HG02870 (cell line): ENCODE measurements around the gene SLC9C2.
"Not testable (repeated sequence)": the region's sequence is repeated elsewhere in the genome, so short reads cannot be mapped to it uniquely, and the experiment has no call there.

Experiments
- ATAC-seq: cut with Tn5 transposase; IDR thresholded peaks from one replicate; pipeline ENCODE4 v1.9.1; 2021; ENCODE audit warnings: mild to moderate bottlenecking, moderate library complexity; ENCODE audit not compliant: unreplicated experiment

SLC9C2 gene

DNA sequence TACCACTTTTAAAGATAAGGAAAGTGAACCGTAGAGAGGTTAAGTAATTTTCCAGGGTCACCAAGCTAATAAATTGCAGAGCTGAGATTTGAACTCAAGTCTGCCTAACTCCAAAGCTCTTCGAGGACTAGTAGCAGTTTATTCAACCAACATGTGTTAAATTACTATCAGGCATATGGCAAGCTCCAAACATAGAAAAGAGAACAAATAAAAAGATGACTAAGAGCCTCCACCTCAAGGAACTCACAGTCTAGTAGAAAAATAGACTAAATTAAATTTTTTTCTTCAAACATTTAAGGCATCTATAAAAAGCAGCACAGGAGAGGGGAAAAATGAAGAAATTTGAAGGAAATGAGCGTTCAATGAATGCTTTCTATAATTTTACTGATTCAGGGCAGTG lies 22.2 kb downstream of the SLC9C2 start:
- ATAC-seq = no peak

GRCh38 chr1:173580071-173580470 lies 22.8 kb downstream of the SLC9C2 start:
- ATAC-seq = no peak

DNA sequence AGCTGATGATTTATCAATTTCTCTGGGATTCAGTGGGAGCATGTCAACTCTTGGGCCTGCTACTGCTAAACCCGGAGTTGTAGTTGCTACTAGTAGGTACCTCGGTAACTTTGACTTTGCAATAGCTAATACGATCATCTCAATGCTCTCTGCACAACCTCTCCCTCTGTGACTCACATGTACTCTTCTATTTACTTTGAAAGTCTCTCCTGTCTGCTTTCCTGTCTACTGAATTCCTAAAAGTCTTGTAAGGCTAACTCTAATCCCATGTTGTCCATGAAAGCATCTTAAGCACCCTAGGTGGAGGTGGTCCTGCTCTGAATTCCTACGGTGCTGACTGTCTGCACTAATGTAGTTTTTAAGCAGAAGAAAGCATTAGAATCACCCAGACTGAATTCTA lies 29.3 kb downstream of the SLC9C2 start:
- no peak for ATAC-seq

GRCh38 chr1:173572201-173572873 lies 30.5 kb downstream of the SLC9C2 start:
- no peak for ATAC-seq

GRCh38 chr1:173570370-173571007 lies 32.4 kb downstream of the SLC9C2 start:
- ATAC-seq = peak; percentile 92

GRCh38 chr1:173568483-173568882 lies 34.4 kb downstream of the SLC9C2 start:
- no peak for ATAC-seq

- ATAC-seq = not testable (repeated sequence)
Observed at GRCh38 chr1:173563846-173564245, 39.0 kb downstream of the SLC9C2 start.

- ATAC-seq = no peak
Observed at GRCh38 chr1:173562813-173563212, 40.1 kb downstream of the SLC9C2 start.

DNA sequence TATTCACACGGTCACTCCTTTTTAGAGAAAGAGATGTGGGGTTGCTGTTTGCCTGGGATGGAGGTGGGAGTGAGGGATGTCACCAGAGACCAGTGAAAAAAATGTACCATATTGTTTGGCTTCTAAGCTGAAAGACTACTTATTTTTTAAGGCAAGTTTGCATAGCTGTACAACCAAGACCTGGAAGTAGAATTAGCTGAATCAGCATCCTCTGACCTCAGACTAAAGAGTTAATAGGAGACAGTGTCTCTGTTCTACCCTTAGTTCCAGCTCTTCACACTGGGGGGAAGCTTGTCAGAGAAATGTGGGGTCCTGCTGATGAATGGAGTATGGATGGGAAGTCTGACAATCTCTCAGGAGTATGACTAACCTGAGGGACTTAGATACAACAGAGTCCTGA lies 41.6 kb downstream of the SLC9C2 start:
- ATAC-seq = no peak

DNA sequence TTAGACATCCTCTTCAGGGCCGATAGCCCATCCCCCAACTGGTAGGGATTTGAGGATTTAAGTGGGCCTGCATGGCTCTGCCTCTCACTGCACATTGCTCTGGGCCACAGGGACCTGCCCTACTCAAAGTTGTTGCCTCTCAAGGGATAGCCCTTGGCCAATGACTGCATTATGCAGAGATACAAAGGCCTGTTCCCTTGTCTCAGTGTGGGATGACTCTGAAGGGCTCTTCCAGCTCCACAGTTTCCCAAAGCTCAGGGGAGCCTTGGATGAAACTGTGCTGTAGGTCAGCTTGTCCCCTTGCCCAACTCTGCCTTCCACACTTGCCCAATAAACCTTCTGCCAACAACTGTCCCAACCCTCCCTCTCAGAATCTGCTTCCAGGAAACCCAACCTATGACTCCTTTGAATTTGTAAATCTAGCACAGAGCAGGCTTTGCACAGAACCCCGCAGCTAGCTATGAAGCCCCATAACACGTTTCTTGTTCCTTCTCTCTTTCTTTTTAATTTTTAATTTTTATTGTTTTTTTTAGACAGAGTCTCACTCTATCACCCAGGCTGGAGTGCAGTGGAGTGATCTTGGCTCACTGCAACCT lies 42.5 kb downstream of the SLC9C2 start:
- no peak for ATAC-seq

- no peak for ATAC-seq
Observed at GRCh38 chr1:173555651-173556305, 47.1 kb downstream of the SLC9C2 start.

GRCh38 chr1:173554541-173555250 lies 48.2 kb downstream of the SLC9C2 start:
- no peak for ATAC-seq

GRCh38 chr1:173554089-173554488 lies 48.8 kb downstream of the SLC9C2 start:
- no peak for ATAC-seq

- no peak for ATAC-seq
Observed at GRCh38 chr1:173553312-173553711, 49.6 kb downstream of the SLC9C2 start.

DNA sequence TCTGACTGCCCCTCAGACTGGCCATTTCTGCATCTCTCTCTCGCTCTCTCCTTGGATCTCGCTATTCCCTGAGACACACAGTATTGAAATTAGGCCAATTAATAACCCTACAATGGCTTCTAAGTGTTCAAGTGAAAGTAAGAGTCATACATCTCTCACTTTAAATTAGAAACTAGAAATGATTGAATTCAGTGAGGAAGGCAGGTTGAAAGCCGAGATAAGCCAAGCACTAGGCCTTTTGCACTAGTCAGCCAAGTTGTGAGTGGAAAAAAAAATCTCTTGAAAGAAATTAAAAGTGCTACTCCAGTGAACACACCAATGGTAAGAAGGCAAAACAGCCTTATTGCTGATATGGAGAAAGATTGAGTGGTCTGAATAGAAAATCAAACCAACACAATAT lies 51.2 kb downstream of the SLC9C2 start:
- no peak for ATAC-seq

DNA sequence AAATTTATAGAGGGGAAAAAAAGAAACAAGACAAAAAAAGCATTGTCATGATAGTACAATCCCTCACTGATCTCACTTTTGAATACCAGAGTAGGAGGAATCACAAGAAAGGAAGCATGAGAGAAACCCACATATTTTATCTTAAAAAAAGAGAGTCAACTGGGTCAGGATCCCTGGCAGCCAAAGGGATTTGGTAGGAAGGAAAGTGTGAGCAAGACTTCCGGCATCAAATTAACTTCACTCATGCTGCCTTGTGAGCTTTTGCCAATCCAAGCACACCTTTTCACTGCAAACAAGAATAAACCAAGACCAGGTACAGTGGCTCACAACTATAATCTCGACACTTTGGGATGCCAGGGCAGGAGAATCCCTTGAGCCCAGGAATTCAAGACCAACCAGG lies 53.1 kb downstream of the SLC9C2 start:
- no peak for ATAC-seq

GRCh38 chr1:173545688-173546087 lies 57.2 kb downstream of the SLC9C2 start:
- ATAC-seq = no peak

DNA sequence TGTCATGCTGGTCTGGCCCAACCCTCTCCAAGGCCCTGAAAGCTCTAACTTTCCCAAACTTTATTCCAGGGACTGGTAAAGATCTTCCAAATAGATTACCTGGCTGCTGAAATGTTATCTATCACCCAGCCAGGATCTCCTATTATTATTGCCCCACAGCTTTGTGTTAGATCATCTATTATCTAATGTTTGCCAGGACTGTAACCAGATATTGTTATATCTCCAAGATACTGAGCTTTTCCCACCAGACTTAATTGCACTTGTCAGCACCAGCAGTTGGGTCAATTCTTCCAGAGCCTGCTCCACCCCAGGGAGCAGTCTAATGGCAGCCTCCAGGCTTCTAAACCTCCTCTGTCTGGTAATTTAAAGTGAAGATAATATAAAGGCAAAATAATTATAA lies 66.6 kb downstream of the SLC9C2 start:
- no peak for ATAC-seq

DNA sequence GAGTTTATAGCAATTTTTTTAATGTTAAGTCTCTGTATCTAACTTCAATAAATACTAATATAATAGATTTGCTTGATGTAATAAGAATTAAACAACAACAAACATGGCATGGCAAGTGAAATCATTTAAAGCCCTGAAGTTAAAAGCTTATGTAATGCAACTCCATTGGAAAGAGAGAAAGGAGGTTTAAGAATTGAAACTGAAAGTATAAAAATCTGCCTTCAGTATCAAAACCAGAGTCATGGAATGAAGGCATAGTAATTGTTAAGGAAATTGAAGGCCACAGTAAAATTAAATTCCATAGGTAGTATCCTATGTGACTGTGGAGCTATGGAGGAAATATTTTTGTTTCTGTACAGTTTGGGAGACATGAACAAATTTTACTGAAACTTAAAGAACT lies 70.6 kb downstream of the SLC9C2 start:
- no peak for ATAC-seq

GRCh38 chr1:173530795-173531693 lies 71.8 kb downstream of the SLC9C2 start:
- ATAC-seq = no peak
